Stimulated activated CD8-positive, alpha-beta memory T cell treated with anti-CD3 and anti-CD28 coated beads, Interleukin-15, amount 100 ng/mL, for 4 hours (primary cell): Measurements from ENCODE around the gene SHANK1.

Source experiments
- DNase-seq, 2 donors: peaks; one replicate each; pipeline ENCODE4 v3.0.0-alpha.2; 2020; ENCODE audit warnings: low read depth in 2 of 2

The SHANK1 gene

GRCh38 chr19:50659318-50660087 is 60.1 kb downstream of the SHANK1 start:
- DNase-seq: no peak

- peak; percentile 30 to 45 for DNase-seq
Measured at GRCh38 chr19:50658441-50659317, 60.9 kb downstream of the SHANK1 start.

GRCh38 chr19:50657712-50658440 is 61.7 kb downstream of the SHANK1 start:
- peak; percentile 70 to 74 for DNase-seq

GRCh38 chr19:50657222-50657669 is 62.4 kb downstream of the SHANK1 start:
- no peak for DNase-seq

DNA sequence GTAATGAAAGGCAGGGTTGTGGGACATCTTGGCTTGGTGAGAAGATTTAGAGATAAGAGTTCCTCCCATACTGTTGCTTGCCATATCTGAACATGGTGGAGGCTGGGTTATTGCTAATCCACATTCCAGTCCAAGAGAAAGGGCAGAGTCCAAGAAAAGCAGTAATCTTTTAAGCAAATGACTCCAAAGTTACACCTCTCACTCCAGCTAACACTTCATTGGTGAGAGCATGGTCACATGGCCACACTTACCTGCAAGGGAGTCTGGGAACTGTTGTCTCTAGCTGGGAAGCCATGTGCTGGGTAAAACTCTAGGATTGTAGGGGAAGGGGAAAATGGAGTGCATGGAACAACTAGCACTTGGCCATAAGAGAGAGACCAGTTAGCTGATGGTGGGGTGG is 64.7 kb downstream of the SHANK1 start:
- no peak for DNase-seq

DNA sequence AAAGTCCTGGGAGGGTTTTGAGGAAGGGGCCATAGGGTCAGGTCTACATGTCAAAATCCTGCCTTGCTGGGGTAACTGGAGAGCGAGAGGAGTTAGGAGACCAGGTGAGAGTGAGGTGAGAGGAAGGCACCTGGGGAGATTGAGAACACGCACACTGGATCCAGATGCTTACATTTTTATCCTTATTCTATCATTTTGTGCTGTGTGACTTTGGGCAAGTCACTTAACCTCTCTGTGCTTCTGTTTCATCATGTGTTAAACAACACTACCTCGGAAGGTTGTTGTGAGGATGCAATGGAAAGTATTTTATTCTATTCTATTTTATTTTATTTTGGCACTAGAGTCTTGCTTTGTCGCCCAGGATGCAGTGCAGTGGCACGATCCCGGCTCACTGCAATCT is 66.9 kb downstream of the SHANK1 start:
- DNase-seq: no peak

GRCh38 chr19:50651174-50651573 is 68.4 kb downstream of the SHANK1 start:
- DNase-seq: no peak

GRCh38 chr19:50649433-50650391 is 69.9 kb downstream of the SHANK1 start, which contains the start of gene C19orf81:
TSS of gene C19orf81 (plus strand) at chr19:50649445. CDS start at chr19:50649445, 0 bp downstream.
- no peak for DNase-seq

- no peak for DNase-seq
Measured at GRCh38 chr19:50648659-50649058, 70.9 kb downstream of the SHANK1 start.

GRCh38 chr19:50647879-50648615 is 71.6 kb downstream of the SHANK1 start:
- no peak for DNase-seq

GRCh38 chr19:50646074-50646807 is 73.4 kb downstream of the SHANK1 start:
- DNase-seq: no peak

- no peak for DNase-seq
Measured at GRCh38 chr19:50645107-50645506, 74.5 kb downstream of the SHANK1 start.

DNA sequence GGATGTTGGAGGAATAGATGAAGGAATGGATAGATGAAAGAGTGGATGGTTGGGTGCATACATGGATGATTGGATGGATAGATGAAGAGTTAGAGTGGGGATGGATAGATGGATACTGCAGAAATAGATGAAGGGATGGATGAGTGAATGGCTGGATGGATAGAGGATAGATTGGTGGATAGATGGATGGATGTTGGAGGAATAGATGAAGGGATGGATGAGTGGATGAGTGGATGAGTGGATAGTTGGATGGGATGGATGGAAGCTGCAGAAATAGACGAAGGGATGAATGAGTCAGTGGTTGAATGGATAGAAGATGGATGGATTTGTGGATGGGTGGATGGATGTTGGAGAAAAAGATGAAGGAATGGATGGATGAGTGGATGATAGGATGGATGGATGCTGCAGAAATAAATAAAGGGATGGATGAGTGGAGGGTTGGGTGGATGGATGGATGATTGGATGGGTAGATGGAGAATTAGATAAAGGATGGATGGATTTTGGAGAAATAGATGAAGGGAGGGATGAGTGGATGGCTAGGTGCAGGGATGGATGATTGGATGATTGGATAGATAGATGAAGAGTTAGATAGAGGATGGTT is 75.2 kb downstream of the SHANK1 start:
- DNase-seq: no peak

DNA sequence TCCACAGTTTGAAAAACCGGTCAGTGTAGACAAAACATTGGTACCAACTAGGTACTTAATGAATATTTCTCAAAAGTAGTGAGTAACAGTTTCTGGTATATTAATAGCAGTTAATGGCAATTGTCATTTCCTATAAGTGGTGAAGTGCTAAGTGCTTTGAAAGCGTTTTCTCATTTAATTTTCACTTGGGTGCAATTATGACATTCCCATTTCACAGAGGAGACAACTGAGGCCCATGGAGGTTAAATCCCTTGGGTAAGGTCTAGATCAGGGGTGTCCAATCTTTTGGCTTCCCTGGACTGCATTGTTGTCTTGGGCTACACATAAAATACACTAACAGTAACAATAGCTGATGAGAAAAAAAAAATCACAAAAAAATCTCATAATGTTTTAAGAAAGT is 79.2 kb downstream of the SHANK1 start:
- DNase-seq: no peak

GRCh38 chr19:50639121-50640112 is 80.2 kb downstream of the SHANK1 start, which contains the start of gene SYT3:
TSS of gene SYT3 (minus strand) at chr19:50639881. CDS start at chr19:50637411, 2,470 bp downstream.
- DNase-seq: no peak

DNA sequence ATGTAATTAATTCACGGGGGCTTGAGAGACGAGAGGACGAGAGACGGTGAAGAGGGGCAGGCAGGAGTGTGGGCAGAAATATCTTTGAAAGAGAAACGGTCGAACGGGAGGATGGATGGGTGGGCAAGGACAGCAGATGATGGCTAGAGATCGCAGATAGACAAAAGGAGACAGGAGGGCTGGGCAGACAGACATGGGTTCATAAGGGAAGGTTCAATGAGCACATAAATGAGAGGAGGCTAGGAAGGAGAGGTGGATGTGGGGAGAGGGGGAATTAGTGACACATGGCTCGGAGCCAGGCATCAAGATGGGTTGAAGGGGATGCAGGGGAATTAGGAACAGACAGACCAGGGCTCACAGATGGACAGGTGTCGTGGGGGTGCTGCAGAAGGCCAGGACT is 81.0 kb downstream of the SHANK1 start:
- DNase-seq: no peak

- no peak for DNase-seq
Measured at GRCh38 chr19:50636317-50637085, 83.1 kb downstream of the SHANK1 start.
